BE2C (cell line): ENCODE measurements around the gene POLE3. TPM values are rescaled to one million over a fixed set of nuclear protein-coding genes. Genes with fewer than 3 reads are reported as not detected.
A peak's percentile ranks its signal among the peaks of the same experiment; 100 is the strongest.

Experiments
- DNase-seq: peaks from one replicate; pipeline ENCODE4 v3.0.0-alpha.2; 2020
- H3K27me3 ChIP-seq: fragments of 250-450 bp; sonication (Bioruptor Pico); 2 replicates; pipeline ENCODE4 v1.5.1; 2020; ENCODE audit warnings: mild to moderate bottlenecking
- H3K36me3 ChIP-seq: fragments of 250-450 bp; sonication (Bioruptor Pico); 2 replicates; pipeline ENCODE4 v1.5.1; 2020; ENCODE audit warnings: mild to moderate bottlenecking
- H3K4me1 ChIP-seq: fragments of 250-450 bp; sonication (Bioruptor Pico); 2 replicates; pipeline ENCODE4 v1.5.1; 2020
- H3K4me3 ChIP-seq: 2 replicates; pipeline ENCODE4 v1.5.1; 2011; ENCODE audit warnings: low read depth, low read length
- H3K9me3 ChIP-seq: fragments of 250-450 bp; sonication (Bioruptor Pico); 2 replicates; pipeline ENCODE4 v1.5.1; 2020
- CTCF ChIP-seq: IDR thresholded peaks from 2 replicates; pipeline ENCODE4 v1.5.1; 2012; ENCODE audit warnings: mild to moderate bottlenecking, low read depth, low read length
- polyA plus RNA-seq: library from polyadenylated mRNA; unstranded; fragments of >200 nt; gene quantifications from one replicate; pipeline ENCODE4 v1.2.1, GENCODE V29; 2012; ENCODE audit warnings: low read depth, missing spikeins; ENCODE audit not compliant: insufficient read length, insufficient read depth

POLE3 gene
- 154 TPM for polyA plus RNA-seq

- peak; percentile 96 for DNase-seq
- no peak for TF ChIP-seq CTCF
- Histone ChIP-seq H3K4me3 (peak within 1 kb of the TSS; percentile 98), H3K4me1 (no peaks in the 10 kb centered on the region), H3K9me3 (no peaks in the 10 kb centered on the region), H3K36me3 (peaks cover 28% of the 10 kb centered on the region), H3K27me3 (no peaks in the 10 kb centered on the region)
These were observed at the start of gene POLE3, which contains the start of gene C9orf43 for GRCh38 chr9:113410207-113410864. TSS of gene POLE3 (minus strand) at chr9:113410675. CDS start at chr9:113410293, 382 bp downstream. TSS of gene C9orf43 (plus strand) at chr9:113410747. CDS start at chr9:113413494, 2,747 bp downstream.

- Histone ChIP-seq H3K4me1 (peaks cover 6% of the 10 kb centered on the region), H3K9me3 (no peaks in the 10 kb centered on the region), H3K36me3 (no peaks in the 10 kb centered on the region), H3K4me3 (no peak overlapping the region), H3K27me3 (no peaks in the 10 kb centered on the region)
- no peak for TF ChIP-seq CTCF
- no peak for DNase-seq
These were observed 45.8 kb upstream of the POLE3 start for GRCh38 chr9:113456235-113456634.

GRCh38 chr9:113454914-113455761, 44.7 kb upstream of the POLE3 start:
- Histone ChIP-seq H3K4me3 (no peak overlapping the region), H3K27me3 (no peaks in the 10 kb centered on the region), H3K4me1 (peaks cover 6% of the 10 kb centered on the region), H3K9me3 (no peaks in the 10 kb centered on the region), H3K36me3 (no peaks in the 10 kb centered on the region)
- TF ChIP-seq CTCF: no peak
- peak; percentile 48 for DNase-seq

GRCh38 chr9:113452113-113452605, 41.7 kb upstream of the POLE3 start:
- TF ChIP-seq CTCF: no peak
- H3K36me3 ChIP-seq: no peaks in the 10 kb centered on the region
- H3K4me3 ChIP-seq: no peak overlapping the region
- no peak for DNase-seq
- no peaks in the 10 kb centered on the region for H3K9me3 ChIP-seq
- H3K4me1 ChIP-seq: peaks cover 6% of the 10 kb centered on the region
- no peaks in the 10 kb centered on the region for H3K27me3 ChIP-seq

GRCh38 chr9:113449376-113449775, 38.9 kb upstream of the POLE3 start:
- TF ChIP-seq CTCF: no peak
- no peak for DNase-seq
- no peaks in the 10 kb centered on the region for H3K27me3 ChIP-seq
- no peaks in the 10 kb centered on the region for H3K36me3 ChIP-seq
- no peaks in the 10 kb centered on the region for H3K9me3 ChIP-seq
- no peak overlapping the region for H3K4me3 ChIP-seq
- no peaks in the 10 kb centered on the region for H3K4me1 ChIP-seq
